ENCODE measurements around the gene SIN3A.
A peak's percentile ranks its signal among the peaks of the same experiment; 100 is the strongest.

Gene SIN3A

GRCh38 chr15:75367006-75367405 is 84.5 kb downstream of the SIN3A start:
- DNase-seq (ENCODE audit: extremely low read depth, insufficient read length): no peak
- peaks cover 31% of the 10 kb centered on the region for H3K36me3 ChIP-seq (ENCODE audit: control insufficient read depth, insufficient read depth, low read length)
- no peak for TF ChIP-seq CTCF (IDR thresholded peaks at IDR 0.05; ENCODE audit: insufficient read depth, low read length, poor library complexity, severe bottlenecking)
- H3K27me3 ChIP-seq (replicated peaks; ENCODE audit: control insufficient read depth, insufficient read depth, low read length): no peaks in the 10 kb centered on the region
- peak overlapping the region; percentile 56 for H3K4me3 ChIP-seq (replicated peaks; ENCODE audit: low read depth, low read length)

GRCh38 chr15:75366163-75366562 is 85.3 kb downstream of the SIN3A start:
- no peak overlapping the region for H3K4me3 ChIP-seq (replicated peaks; ENCODE audit: low read depth, low read length)
- no peak for TF ChIP-seq CTCF (IDR thresholded peaks at IDR 0.05; ENCODE audit: insufficient read depth, low read length, poor library complexity, severe bottlenecking)
- no peak for DNase-seq (ENCODE audit: extremely low read depth, insufficient read length)

GRCh38 chr15:75364881-75365280 is 86.6 kb downstream of the SIN3A start:
- TF ChIP-seq CTCF (IDR thresholded peaks at IDR 0.05; ENCODE audit: insufficient read depth, low read length, poor library complexity, severe bottlenecking): no peak
- Histone ChIP-seq H3K4me3 (replicated peaks; ENCODE audit: low read depth, low read length) (no peak overlapping the region), H3K36me3 (ENCODE audit: control insufficient read depth, insufficient read depth, low read length) (peaks cover 30% of the 10 kb centered on the region), H3K27me3 (replicated peaks; ENCODE audit: control insufficient read depth, insufficient read depth, low read length) (no peaks in the 10 kb centered on the region)
- DNase-seq (ENCODE audit: extremely low read depth, insufficient read length): no peak

More at GRCh38 chr15:75366163-75366562, 85.3 kb downstream of the SIN3A start:
- H3K27me3 ChIP-seq (replicated peaks; ENCODE audit: control insufficient read depth, insufficient read depth, low read length): no peaks in the 10 kb centered on the region
- H3K36me3 ChIP-seq (ENCODE audit: control insufficient read depth, insufficient read depth, low read length): peaks cover 28% of the 10 kb centered on the region

GRCh38 chr15:75363786-75364185 is 87.7 kb downstream of the SIN3A start:
- no peak overlapping the region for H3K4me3 ChIP-seq (replicated peaks; ENCODE audit: low read depth, low read length)
- no peak for DNase-seq (ENCODE audit: extremely low read depth, insufficient read length)
- no peaks in the 10 kb centered on the region for H3K27me3 ChIP-seq (replicated peaks; ENCODE audit: control insufficient read depth, insufficient read depth, low read length)
- TF ChIP-seq CTCF (IDR thresholded peaks at IDR 0.05; ENCODE audit: insufficient read depth, low read length, poor library complexity, severe bottlenecking): no peak
- H3K36me3 ChIP-seq (ENCODE audit: control insufficient read depth, insufficient read depth, low read length): peaks cover 38% of the 10 kb centered on the region

- DNase-seq (ENCODE audit: extremely low read depth, insufficient read length): no peak
- peaks cover 46% of the 10 kb centered on the region for H3K36me3 ChIP-seq (ENCODE audit: control insufficient read depth, insufficient read depth, low read length)
- no peak overlapping the region for H3K4me3 ChIP-seq (replicated peaks; ENCODE audit: low read depth, low read length)
These were observed 88.7 kb downstream of the SIN3A start for GRCh38 chr15:75362642-75363249.

More at GRCh38 chr15:75362642-75363249, 88.7 kb downstream of the SIN3A start:
- no peaks in the 10 kb centered on the region for H3K27me3 ChIP-seq (replicated peaks; ENCODE audit: control insufficient read depth, insufficient read depth, low read length)
- TF ChIP-seq CTCF (IDR thresholded peaks at IDR 0.05; ENCODE audit: insufficient read depth, low read length, poor library complexity, severe bottlenecking): no peak

All from GM06990 (cell line).